Measurements from ENCODE around the gene ADAMTSL1. TPM values are rescaled to one million over a fixed set of nuclear protein-coding genes. Genes with fewer than 3 reads are reported as not detected.

ADAMTSL1 gene
- total RNA-seq, 2 experiments from 2014 or later = not detected

DNA sequence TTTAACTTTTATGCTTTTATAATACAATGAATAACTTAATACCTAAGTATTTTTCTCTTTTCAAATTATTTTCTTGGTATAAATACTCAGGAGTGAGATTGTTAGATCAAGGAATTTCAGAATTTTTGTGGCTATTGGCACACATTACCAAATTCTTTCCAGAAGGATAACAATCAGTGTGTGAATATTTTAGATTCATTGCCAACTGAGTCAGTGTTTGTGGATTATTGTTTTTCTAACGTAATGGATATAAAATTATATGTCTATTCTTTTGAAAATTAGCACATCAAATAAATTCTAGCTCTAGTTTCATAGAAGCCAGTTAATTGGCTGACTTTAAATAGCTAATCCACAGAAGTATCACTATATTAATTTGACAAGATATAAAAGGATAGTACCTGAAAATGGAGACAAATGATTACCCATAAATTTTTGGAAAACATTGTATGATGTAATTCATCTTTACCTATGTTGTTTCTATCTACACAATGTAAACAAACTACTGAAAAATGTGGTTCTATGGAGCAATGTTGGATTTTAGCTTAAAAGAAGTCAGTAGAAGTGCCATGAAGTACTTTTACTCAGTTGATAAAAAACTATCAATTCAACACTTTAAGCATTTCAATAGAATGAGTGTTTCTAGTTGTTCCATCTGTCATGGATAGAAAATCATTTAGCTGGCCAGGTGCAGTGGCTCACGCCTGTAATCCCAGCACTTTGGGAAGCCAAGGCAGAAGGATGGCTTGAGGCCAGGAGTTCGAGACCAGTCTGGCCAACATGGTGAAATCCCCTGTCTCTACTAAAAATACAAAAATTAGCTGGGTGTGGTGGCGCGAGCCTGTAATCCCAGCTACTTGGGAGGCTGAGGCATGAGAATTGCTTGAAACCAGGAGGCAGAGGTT is 185.1 kb downstream of the ADAMTSL1 start:
- ChIA-PET POLR2A (no interaction called here), CTCF (no interaction called here)
- ATAC-seq (no peak), DNase-seq (no peak)
- Mint-ChIP-seq H3K36me3 (ENCODE audit: low read depth) (no peaks in the 10 kb centered on the region), H3K9me3 (no peaks in the 10 kb centered on the region), H3K4me1 (ENCODE audit: low read depth) (no peaks in the 10 kb centered on the region), H3K4me3 (no peak overlapping the region), H3K27me3 (no peaks in the 10 kb centered on the region), H3K27ac (no peak overlapping the region)
- intact Hi-C loops (cut with micrococcal nuclease) = no loop called here
- TF ChIP-seq, protein P1, sequence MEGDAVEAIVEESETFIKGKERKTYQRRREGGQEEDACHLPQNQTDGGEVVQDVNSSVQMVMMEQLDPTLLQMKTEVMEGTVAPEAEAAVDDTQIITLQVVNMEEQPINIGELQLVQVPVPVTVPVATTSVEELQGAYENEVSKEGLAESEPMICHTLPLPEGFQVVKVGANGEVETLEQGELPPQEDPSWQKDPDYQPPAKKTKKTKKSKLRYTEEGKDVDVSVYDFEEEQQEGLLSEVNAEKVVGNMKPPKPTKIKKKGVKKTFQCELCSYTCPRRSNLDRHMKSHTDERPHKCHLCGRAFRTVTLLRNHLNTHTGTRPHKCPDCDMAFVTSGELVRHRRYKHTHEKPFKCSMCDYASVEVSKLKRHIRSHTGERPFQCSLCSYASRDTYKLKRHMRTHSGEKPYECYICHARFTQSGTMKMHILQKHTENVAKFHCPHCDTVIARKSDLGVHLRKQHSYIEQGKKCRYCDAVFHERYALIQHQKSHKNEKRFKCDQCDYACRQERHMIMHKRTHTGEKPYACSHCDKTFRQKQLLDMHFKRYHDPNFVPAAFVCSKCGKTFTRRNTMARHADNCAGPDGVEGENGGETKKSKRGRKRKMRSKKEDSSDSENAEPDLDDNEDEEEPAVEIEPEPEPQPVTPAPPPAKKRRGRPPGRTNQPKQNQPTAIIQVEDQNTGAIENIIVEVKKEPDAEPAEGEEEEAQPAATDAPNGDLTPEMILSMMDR (IDR thresholded peaks at IDR 0.05) = no peak

DNA sequence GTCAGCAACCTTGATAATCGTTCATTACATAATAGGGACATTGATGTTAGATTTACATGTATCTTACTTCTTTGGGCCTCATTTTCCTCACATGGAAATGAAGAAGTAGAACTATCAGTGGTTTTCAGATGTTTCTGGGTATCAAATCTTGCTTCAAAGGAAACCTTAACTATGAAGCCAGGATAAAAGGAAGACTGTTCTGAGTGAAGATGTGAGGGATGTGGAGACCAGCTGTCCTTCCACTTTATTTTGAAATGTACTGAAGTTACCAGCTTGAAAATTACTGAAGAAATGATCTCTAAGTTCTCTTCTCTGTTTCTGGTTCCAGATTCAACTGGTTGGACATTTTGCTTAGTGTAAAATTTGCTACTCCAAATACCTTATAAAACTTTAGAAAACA is 186.0 kb downstream of the ADAMTSL1 start:
- H3K27ac Mint-ChIP-seq = no peak overlapping the region
- ATAC-seq (no peak), DNase-seq (no peak)
- ChIA-PET POLR2A (no interaction called here), CTCF (no interaction called here)
- no peaks in the 10 kb centered on the region for H3K4me1 Mint-ChIP-seq (ENCODE audit: low read depth)
- intact Hi-C loops (cut with micrococcal nuclease) = no loop called here
- TF ChIP-seq, protein P1 (IDR thresholded peaks at IDR 0.05) = no peak
- H3K27me3 Mint-ChIP-seq = no peaks in the 10 kb centered on the region
- no peaks in the 10 kb centered on the region for H3K36me3 Mint-ChIP-seq (ENCODE audit: low read depth)
- H3K4me3 Mint-ChIP-seq = no peak overlapping the region
- H3K9me3 Mint-ChIP-seq = no peaks in the 10 kb centered on the region

DNA sequence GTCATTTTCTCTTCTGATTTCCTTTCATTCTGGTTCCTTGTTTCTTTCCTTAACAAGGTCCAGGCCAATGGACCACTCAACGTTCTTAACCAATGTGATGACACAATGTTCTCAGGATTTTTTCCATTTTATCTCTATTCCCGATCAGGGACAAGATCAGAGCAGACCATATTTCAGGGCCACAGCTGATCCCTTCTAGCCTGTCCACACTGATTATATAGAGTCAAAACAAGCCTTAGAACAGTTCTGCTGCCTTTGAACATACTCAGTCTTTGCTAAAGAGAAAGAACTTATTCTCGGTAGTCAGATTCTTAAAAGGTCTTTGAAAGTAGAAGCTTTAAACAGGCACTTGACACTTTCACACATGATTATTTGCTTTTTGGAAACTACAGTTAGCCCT is 188.4 kb downstream of the ADAMTSL1 start:
- Mint-ChIP-seq H3K27me3 (peaks cover 3% of the 10 kb centered on the region), H3K27ac (no peak overlapping the region), H3K36me3 (ENCODE audit: low read depth) (no peaks in the 10 kb centered on the region), H3K4me3 (no peak overlapping the region), H3K9me3 (no peaks in the 10 kb centered on the region), H3K4me1 (ENCODE audit: low read depth) (no peaks in the 10 kb centered on the region)
- DNase-seq (no peak), ATAC-seq (no peak)
- POLR2A ChIA-PET = no interaction called here
- CTCF ChIA-PET = no interaction called here
- TF ChIP-seq, protein P1 (IDR thresholded peaks at IDR 0.05) = no peak
- intact Hi-C loops (cut with micrococcal nuclease) = no loop called here

DNA sequence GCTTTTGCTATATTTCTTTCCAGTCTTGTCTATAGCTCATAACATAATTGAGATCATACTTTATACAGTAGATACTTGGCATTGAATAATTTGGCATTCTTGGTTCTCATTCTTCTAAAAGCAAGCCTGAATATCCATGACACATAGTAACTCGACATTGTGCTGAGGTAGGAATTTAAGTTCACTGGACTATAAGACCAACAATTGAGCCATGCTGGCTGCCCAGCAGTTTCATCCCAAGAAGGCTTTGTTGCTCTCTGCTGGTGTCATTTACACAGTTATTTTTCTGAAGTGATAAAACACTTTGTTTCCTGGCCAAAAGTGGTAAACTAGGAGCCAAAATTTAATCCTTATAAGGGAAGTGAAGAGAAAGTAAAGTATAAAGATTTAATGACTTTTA is 192.0 kb downstream of the ADAMTSL1 start:
- H3K4me3 Mint-ChIP-seq = no peak overlapping the region
- TF ChIP-seq, protein P1 (IDR thresholded peaks at IDR 0.05) = no peak
- DNase-seq (no peak), ATAC-seq (no peak)
- no peak overlapping the region for H3K27ac Mint-ChIP-seq
- CTCF ChIA-PET = no interaction called here
- H3K9me3 Mint-ChIP-seq = no peaks in the 10 kb centered on the region
- peaks cover 3% of the 10 kb centered on the region for H3K27me3 Mint-ChIP-seq
- H3K36me3 Mint-ChIP-seq (ENCODE audit: low read depth) = no peaks in the 10 kb centered on the region
- intact Hi-C loops (cut with micrococcal nuclease) = no loop called here
- POLR2A ChIA-PET = no interaction called here
- H3K4me1 Mint-ChIP-seq (ENCODE audit: low read depth) = no peaks in the 10 kb centered on the region

DNA sequence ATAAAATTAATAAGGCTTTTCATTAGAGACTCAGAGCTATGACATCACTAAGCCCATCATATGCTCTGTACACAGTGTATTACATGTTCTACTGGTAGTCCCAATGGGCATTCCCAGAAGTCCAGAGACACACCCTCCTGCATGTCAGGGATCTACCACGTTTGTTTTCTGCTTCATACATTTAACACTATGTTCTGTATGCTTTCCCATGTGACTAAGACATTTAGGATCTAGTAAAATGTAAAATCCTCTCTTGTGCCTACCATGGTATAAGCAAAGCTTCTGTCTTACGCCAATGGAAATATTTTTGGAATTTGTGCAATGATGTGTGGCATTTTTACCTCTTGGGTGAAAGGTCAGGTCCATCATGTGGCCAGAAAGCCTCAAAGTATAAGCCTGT is 192.4 kb downstream of the ADAMTSL1 start:
- H3K27ac Mint-ChIP-seq = no peak overlapping the region
- H3K36me3 Mint-ChIP-seq (ENCODE audit: low read depth) = no peaks in the 10 kb centered on the region
- intact Hi-C loops (cut with micrococcal nuclease) = no loop called here
- CTCF ChIA-PET = interaction anchor here (0.7 kb wide), 1 partner anchor 356 kb away, joined by 4 read pairs; no protein-coding TSS in a partner anchor
- H3K9me3 Mint-ChIP-seq = no peaks in the 10 kb centered on the region
- H3K4me3 Mint-ChIP-seq = no peak overlapping the region
- H3K27me3 Mint-ChIP-seq = peaks cover 3% of the 10 kb centered on the region
- DNase-seq (no peak), ATAC-seq (no peak)
- POLR2A ChIA-PET = no interaction called here
- no peaks in the 10 kb centered on the region for H3K4me1 Mint-ChIP-seq (ENCODE audit: low read depth)
- TF ChIP-seq, protein P1 (IDR thresholded peaks at IDR 0.05) = no peak
